ENCODE data around the gene ATP6V1E1.

Gene ATP6V1E1

GRCh38 chr22:17633217-17633997, 4.9 kb upstream of the ATP6V1E1 start:
- no peak for DNase-seq

- no peak for DNase-seq
Observed at GRCh38 chr22:17631076-17631565, 2.6 kb upstream of the ATP6V1E1 start.

- no peak for DNase-seq
Observed at GRCh38 chr22:17629641-17630040, 1.1 kb upstream of the ATP6V1E1 start.

- DNase-seq = no peak
Observed at GRCh38 chr22:17629173-17629489, 582 bp upstream of the ATP6V1E1 start.

DNA sequence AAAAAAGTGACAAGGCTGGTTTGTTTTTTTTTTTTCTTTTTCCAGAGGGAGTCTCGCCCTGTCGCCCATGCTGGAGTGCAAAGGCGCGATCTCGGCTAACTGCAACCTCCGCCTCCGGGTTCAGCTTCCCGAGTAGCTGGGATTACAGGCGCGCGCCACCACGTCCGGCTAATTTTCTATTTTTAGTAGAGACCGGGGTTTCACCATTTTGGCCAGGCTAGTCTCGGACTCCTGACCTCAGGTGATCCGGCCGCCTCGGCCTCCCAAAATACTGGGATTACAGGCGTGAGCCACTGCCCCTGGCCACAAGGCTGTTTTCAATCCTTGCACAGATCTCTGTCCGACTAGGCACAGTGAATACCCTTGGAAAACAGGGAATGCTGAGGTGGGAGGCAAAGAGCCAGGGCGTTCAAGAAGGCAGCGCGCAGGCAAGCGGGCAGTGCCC, 566 bp downstream of the ATP6V1E1 start:
- DNase-seq = no peak

DNA sequence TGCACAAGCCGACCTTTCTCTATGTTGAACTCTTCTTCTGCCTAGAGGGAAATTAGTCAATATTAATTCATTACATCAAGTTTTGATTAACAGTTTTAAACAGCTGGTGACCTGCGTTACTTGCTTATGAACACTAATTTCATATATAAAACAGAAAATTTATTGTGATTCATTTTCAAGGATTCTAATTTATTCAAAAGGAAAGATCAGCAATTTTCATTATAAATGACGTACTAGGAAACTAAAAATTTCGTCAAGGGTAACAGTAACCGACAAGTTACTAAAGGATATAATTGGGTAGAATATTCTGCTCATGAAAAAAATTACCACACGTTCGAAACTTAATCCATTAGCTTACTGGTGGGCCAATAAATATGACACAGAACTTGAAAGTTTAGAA, 15.3 kb downstream of the ATP6V1E1 start:
- DNase-seq = no peak

DNA sequence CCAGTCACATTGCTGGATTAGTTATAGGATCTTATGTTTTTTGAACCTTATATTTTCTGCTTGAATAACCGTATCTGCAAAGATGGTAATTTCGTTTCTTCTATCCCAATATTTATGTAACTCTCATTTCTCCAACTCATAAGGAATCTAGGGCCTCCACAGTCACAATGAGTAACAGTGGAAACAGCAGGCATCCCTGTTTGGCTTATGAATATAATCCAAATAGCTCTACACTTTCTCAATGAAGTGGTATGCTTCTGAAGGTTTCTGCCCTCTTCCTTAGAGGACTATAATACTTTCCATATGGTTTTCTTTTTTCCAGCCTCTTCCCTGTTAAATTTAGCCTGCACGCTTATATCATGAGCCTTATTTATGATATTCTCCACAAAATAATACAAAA, 16.5 kb downstream of the ATP6V1E1 start:
- DNase-seq = no peak

DNA sequence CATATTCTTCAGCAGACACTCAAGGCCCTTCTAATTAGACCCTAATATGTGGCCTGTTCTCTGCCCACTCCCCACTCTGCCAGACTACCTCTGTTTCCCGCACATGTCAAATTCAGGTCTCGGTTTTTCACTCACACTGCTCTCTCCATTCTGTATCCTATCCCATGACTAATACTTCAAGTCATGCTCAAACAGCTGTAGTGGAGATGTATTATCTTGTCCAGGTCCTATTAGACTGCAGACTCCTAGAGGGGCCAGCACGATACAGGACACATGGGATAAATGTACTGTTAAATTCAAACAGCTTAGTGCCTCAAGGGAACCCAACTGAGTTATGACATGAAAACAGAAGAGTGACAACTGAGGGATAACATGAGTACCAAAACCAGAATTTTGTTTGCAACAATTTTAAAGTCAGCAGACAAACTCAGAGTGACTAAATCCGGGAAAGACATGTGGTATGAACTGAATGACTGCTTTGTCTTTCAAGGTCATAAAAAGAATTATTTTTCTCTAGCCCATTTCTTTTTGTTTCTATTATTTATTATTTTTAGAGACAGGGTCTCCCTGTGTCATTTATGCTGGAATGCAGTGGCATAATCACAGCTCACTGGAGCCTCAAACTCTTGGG, 20.5 kb downstream of the ATP6V1E1 start:
- no peak for DNase-seq

DNA sequence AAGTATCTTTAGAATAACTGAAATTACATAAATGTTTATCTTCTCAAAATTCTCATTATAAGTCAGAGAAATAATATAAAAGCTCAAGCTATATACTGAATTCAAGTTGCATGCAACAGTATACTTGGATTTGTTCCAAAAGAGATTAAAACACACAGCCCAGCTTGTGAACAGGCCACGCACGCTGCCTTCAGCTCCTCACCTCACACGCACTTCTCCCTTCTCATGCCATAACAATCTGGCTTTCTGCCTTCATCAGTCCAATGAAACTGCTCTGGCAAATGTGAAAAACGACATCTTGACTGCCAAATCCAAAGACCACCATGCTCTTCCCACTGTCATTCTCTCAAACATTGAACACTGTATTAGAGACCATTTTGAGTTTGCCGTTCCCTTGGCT, 22.1 kb downstream of the ATP6V1E1 start:
- DNase-seq = no peak

DNA sequence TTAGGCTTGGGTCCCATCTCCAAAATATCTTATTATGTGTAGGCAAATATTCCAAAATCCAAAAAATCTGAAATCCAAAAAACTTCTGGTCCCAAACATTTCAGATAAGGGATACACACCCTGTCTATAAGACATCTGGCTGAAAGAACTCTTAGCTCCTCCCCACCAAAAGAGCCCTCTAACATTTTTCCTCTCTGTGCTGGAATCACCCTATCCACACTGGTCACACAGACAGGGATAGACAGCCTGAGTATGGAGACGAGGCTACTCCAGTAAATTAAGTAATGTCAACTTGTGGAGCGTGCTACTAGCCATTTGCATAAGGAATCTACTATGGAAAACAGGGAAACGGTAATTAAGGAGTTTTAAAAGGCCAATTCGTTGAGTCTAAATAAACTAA, 24.9 kb downstream of the ATP6V1E1 start:
- no peak for DNase-seq

- DNase-seq = no peak
Observed at GRCh38 chr22:17601031-17601430, 27.5 kb downstream of the ATP6V1E1 start.

DNA sequence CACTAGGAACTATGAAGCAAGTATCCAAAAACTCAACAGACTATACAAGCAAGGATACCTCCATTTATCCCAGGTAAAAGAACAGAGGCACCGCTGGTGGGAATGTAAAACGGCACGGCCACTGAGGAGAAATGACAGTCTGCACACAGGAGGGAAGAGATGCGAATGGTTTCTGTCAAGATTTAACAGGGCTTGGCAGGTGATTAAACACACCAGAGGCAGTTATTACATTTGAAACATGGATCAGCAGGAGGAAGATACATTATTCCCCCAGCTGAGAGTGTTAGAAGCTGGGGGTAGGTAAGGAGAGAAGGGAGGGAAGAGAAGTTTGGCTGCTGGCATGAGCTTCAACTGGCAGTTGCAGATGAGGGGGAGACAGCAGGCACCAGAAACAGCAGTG, 30.2 kb downstream of the ATP6V1E1 start:
- no peak for DNase-seq

DNA sequence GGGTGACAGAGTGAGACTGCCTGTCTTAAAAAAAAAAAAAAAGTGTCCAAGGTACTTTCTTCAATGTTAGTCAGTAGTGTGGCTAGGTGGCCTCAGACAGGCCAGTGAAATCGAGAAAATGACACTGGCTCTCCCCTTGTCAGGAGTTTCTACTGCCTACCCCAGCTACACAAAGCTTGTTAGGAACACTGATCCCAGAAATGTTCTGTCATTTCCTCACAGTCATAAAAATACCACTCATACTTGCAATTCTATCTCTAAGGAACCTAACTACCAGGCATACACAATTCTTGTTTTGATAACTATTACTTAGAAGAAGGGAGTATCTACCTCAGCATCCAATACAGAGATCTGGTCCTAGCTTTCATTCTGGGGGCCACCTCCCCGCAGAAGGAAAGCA, 31.3 kb downstream of the ATP6V1E1 start:
- no peak for DNase-seq

GRCh38 chr22:17596226-17596625, 32.3 kb downstream of the ATP6V1E1 start:
- DNase-seq = no peak

DNA sequence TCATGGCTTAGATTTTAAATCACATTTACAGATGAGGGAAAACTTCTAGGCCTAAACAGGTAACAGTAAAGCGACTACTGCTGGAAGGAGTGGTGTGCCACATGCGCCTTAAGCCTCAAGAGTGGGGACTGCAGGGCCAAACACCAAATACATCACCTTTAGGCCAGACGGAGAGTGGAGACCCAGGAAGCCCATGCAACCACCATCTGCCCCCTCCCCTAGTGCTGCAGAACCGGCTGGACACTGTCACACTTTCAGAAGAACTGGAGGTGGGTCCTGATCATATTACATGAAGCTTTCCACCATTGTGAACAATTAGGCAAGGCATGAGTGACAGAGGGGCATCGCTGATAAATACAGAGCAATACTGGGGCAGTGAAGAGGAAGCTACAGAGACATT, 36.3 kb downstream of the ATP6V1E1 start:
- DNase-seq = no peak

GRCh38 chr22:17590586-17590985, 38.0 kb downstream of the ATP6V1E1 start:
- DNase-seq = no peak

DNA sequence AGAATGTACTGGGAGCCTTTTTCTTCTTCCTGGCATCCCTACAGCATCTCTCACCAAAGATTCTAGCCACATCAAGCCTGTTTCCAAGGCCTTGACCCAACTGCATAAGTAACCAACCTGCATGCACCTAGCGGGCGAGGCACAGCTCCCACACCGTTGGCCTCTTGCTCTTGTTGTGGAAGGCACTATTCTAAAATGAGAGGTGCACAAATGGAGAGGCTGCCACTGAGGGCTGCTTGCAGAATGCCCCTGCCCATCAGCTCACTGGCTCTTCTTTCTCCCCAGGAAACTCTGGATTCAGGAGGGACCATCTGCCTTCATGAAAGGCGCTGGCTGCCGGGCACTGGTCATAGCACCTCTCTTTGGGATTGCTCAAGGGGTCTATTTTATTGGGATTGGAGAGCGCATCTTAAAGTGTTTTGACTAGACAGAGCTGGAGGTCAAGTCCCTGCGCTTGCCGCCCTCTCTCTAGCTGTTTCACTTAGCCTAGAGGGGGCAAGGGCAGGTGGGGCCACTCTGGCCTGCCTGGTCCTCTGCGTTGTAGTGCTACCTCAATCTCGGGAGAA, 38.7 kb downstream of the ATP6V1E1 start:
- no peak for DNase-seq

DNA sequence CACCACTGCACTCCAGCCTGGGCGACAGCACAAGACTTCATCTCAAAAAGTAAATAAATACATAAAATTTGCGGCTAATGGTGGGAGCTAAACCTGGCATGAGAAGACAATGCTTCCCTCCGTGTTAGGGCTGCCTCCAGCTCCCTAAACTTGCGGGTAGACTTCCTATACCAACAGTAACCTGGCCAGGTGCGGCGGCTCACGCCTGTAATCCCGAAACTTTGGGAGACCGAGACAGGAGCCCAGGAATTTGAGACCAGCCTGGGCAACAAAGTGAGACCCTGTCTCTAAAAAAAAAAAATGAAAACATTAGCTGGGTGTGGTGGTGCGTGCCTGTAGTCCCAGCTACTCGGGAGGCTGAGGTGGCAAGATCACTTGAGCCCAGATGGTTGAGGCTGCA, 39.9 kb downstream of the ATP6V1E1 start:
- no peak for DNase-seq

GRCh38 chr22:17587629-17588028, 40.9 kb downstream of the ATP6V1E1 start:
- DNase-seq = no peak

DNA sequence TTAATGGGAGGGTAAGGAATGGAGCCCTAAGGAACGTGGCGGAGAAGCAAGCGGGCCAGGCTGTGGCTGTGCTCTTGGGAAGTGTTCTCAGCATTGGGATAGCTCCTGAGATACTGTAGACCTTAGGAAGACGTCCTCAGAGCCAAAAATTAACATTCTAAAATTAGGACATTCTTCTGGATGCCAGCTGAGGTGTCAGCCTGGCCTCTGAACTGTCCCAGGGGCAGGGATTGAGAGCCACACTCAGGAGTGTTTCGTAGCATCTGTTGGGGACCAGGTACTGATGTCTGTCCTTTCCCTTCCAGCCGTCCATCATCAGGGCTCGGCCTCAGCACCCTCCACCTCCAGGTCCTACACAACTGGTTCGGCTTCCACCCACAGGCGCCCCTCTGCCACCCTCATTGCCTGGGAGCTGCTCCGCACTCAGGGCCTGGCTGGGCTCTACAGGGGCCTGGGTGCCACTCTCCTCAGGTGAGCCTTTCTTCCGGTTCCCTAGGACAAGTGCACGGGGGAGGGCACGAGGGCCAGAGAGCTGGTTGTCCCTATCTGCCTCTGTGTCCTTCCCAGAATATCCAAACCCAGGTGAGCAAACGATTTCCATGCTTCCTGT, 41.6 kb downstream of the ATP6V1E1 start:
- no peak for DNase-seq

GRCh38 chr22:17583151-17583550, 45.4 kb downstream of the ATP6V1E1 start:
- no peak for DNase-seq

DNA sequence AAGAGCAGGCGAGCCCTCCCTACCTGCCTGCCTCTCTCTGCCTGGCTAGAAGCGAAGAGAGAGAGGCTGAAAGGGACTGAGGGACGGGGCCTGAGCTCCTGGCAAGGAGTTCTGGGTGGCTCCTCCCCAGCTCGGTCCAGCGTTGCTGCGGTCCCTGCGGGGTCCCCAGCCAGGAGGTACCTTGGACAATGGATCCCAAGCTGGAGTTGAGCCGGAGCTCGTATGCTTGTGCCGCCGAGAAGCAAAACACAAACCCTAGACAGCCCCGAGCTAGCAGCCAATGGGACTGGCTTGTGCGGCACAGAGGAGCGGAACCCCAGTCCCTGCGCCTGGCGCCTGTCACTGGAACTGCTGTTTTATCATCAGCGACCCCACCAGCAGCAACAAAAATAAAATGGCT, 46.9 kb downstream of the ATP6V1E1 start:
- DNase-seq = no peak

DNA sequence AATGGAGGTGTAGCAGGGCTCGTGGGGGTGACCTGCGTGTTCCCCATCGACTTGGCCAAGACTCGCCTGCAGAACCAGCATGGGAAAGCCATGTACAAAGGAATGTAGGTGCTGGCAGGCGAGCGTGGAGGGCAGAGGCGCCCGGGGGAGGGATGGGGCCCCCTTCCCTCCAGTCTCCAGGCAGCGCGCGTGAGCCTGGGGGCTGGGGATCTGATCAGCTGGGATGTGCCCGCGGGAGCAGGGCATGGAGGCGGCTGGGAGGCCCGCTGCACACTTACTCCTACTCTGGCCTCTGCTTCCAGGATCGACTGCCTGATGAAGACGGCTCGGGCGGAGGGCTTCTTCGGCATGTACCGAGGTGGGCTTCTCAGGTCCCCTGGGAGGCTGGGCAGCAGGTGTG, 47.5 kb downstream of the ATP6V1E1 start:
- DNase-seq = no peak

DNA sequence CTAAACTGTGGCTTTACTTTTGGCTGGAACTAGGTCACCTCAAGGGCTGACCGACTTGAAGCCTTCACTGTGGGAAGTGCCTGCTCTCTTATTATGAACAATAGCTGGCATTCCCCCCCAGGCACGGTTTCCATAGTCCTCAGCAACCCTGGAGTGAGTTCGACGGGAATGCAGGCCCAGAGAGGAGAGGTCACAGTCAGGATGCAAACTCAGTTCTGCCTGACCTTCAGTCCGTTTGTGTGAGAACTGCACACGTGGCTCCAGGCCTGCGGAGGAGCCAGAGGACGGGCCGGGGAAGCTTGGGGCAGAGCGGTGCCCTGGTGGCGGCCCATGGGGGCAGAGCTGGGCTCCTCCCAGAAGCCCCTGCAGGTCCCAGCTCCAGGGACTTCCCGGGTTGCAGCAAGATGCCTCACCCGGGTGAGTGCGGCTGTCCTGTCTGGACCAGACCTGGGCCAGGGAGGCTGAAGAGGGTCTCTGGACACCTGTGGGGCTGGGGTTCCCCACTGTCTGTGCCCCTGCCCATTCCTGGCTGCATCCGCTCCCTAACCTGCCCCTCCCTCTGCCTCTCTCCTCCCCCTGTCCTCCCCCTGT, 48.0 kb downstream of the ATP6V1E1 start:
- no peak for DNase-seq

Data from activated gamma-delta T cell treated with Interleukin-2 at 50 U/mL for 16 hours (primary cell).